ENCODE data around the gene NUDT5. TPM values are rescaled to one million over a fixed set of nuclear protein-coding genes. Genes with fewer than 3 reads are reported as not detected.
"Not testable (repeated sequence)": the region's sequence is repeated elsewhere in the genome, so short reads cannot be mapped to it uniquely, and the experiment has no call there.

Gene NUDT5
- total RNA-seq (2014; rRNA removed; shearing (Covaris generic)), result 110 and 120 TPM in 2 replicates
- polyA plus RNA-seq (2014; cell fraction: nucleus; rRNA removed), result 81.0 and 107 TPM in 2 replicates

DNA sequence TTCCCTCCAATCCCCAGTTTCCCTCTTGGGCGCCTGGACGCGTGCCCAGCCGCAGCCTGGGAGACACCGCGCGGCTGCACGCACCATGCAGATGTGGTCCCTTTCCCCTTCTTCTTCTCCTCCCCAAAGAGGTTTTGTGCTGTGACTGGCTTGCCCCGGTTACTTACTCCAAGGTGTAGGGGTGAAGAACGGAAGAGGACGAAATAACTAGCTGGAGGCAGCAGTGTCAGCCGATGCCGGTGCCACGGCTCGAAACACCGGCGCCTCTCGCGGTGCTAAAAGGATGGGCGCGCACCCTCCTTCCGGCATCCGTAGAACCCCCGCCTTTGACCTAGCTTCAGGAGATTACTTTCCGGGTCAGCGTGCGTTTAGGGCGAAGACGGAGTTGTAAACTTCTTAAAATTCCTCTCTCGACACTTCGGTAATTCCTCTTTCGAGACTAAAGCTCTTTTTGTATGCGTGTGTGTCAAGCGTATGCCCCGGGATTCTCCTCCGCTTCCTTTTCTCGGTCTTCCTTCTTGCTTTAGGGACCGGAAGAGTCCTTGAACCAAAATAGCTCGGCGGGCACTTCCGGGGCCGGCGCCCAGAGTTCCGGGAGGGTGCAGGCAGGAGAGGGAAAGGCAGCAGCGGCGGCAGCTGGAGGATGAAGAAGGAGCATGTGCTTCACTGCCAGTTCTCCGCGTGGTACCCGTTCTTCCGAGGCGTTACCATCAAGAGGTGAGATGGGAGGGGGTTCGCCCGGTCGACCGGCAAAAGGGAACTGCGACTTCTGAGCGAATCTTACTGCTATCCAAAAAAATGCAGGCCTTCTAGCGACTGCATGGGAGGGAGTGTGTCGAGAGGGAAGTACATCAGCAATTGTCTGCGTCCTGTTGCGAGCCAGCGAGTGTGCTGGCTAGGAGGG is at the start of gene NUDT5, which contains the start of gene CDC123:
NUDT5 (minus strand) TSS at position 289 of the 904 bp plus-strand sequence. CDS start 9,600 bp downstream, outside the sequence.
CDC123 (plus strand) TSS at position 586 of the 904 bp plus-strand sequence; CDS start at position 644, 58 bp downstream.
- peak; percentile 76 for DNase-seq (ENCODE audit: extremely low read depth, low read depth)

- no peak for DNase-seq (ENCODE audit: extremely low read depth, low read depth)
Measured at GRCh38 chr10:12243864-12244620, 48.4 kb upstream of the NUDT5 start.

- DNase-seq (ENCODE audit: extremely low read depth, low read depth), result no peak
Measured at GRCh38 chr10:12241810-12242529, 46.3 kb upstream of the NUDT5 start.

DNA sequence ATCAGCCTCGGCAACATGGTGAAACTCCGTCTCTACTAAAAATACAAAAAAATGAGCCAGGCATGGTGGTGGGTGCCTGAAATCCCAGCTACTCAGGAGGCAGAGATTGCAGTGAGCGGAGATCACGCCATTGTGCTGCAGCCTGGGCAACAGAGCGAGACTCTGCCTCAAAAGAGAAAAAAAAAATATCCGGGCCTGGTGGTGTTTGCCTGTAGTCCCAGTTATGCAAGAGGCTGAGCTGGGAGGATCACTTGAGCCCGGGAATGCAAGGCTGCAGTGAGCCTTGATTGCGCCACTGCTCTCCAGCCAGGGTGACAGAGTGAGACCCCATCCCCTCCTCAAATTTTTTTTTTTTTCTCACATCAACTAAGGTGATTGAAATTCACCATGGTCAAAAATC is 43.1 kb upstream of the NUDT5 start:
- DNase-seq (ENCODE audit: extremely low read depth, low read depth), result no peak

DNA sequence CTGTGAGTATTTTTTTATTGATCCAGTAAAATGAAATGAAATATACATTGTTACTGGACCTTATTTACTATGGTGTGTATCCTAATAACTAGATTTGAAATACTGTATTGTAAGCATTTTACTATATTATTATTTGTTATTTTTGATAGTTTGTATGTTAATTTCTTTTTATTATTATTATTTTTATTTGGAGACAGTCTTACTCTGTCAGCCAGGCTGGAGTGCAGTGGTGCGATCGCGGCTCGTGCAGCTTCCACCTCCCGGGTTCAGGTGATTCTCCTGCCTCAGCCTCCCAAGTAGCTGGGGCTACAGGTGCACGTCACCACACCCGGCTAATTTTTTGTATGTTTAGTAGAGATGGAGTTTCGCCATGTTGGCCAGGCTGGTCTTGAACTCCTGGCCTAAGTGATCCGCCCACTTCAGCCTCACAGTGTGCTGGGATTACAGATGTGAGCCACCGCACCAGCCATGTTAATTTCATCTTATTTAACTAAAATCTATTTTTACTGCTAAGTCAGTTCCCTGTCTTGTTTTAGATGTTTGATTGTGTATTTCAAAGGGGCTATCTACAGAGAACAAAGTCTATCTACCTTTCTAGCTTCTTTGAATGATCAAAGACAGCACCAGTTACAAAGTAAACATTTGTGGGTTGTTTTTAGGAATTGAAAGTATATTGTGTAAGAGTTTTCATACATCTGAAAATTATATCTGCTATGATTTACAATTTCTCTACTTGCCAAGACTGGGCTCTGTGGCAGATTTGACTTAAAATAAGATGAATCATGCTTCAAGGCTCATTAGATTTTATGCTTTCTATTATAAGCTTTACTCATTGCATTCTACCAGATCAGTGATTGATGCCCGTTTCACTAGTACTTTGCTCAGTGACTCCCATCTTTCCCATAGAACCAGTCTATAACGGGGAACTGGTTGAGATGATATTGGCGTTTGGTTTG is 41.9 kb upstream of the NUDT5 start:
- no peak for DNase-seq (ENCODE audit: extremely low read depth, low read depth)

- DNase-seq (ENCODE audit: extremely low read depth, low read depth), result no peak
Measured at GRCh38 chr10:12235796-12236195, 40.1 kb upstream of the NUDT5 start.

GRCh38 chr10:12235116-12235694 is 39.5 kb upstream of the NUDT5 start:
- DNase-seq (ENCODE audit: extremely low read depth, low read depth), result no peak

GRCh38 chr10:12234687-12235086 is 39.0 kb upstream of the NUDT5 start:
- DNase-seq (ENCODE audit: extremely low read depth, low read depth), result not testable (repeated sequence)

DNA sequence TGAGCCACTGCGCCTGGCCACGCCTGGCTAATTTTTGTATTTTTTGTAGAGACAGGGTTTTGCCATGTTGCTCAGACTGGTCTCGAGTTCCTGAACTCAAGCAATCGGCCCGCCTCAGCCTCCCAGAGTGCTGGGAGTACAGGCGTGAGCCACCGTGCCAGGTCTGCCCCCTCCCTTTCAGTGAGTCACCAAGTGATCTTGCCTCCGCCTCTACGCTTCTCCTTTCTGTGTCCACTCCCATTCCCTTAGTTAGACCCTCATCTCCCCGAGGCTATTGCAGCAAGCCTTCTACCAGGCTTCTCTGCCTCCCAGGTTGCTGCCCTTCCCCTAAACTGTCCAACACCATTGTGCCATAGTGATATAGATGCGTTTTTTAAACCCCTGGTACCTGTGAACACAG is 33.2 kb upstream of the NUDT5 start:
- DNase-seq (ENCODE audit: extremely low read depth, low read depth), result no peak

DNA sequence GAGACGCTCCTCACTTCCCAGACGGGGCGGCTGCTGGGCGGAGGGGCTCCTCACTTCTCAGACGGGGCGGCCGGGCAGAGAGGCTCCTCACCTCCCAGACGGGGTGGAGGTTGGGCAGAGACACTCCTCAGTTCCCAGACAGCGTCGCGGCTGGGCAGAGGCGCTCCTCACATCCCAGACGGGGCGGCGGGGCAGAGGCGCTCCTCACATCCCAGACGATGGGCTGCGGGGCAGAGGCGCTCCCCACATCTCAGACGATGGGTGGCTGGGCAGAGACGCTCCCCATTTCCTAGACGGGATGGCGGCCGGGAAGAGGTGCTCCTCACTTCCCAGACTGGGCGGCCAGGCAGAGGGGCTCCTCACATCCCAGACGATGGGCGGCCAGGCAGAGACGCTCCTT is 30.7 kb upstream of the NUDT5 start:
- DNase-seq (ENCODE audit: extremely low read depth, low read depth), result not testable (repeated sequence)

DNA sequence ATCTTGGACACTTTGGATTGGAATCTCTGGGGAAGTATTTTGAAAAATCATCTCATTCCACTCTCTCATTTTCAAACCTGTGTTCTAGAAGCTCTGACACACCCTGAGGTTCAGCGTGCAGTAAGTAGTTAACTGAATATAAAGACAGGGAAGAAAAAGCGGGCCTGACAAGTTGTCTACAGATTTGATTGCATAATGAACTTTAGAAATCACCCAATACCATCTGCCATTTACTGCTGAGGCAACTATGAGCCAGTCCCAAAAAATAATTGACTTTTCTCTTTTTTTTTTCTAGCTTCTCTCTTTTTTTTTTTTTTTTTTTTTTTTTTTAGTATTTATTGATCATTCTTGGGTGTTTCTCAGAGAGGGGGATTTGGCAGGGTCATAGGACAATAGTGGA is 29.8 kb upstream of the NUDT5 start:
- no peak for DNase-seq (ENCODE audit: extremely low read depth, low read depth)

- no peak for DNase-seq (ENCODE audit: extremely low read depth, low read depth)
Measured at GRCh38 chr10:12221323-12222298, 25.9 kb upstream of the NUDT5 start.

DNA sequence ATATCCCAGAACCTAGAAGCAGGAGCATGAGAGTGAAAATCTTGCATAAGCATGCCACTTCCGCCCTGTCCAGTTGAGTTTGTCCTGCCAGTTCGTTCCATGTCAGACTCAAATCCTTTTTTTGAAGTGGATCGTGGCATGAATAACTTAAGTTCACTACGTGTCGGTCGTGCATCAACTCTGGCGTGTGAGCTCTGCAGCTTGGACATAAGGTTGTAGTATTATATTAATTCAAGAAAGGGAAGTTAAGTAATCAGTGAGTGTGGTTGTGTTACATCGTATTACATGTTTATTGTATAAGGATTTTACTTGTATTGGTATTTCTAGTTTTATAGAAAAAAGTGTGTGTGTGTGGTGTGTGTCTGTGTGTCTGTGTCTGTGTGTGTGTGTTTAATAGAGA is 23.3 kb upstream of the NUDT5 start:
- no peak for DNase-seq (ENCODE audit: extremely low read depth, low read depth)

- DNase-seq (ENCODE audit: extremely low read depth, low read depth), result peak; percentile 16
Measured at GRCh38 chr10:12214763-12215218, 19.1 kb upstream of the NUDT5 start.

DNA sequence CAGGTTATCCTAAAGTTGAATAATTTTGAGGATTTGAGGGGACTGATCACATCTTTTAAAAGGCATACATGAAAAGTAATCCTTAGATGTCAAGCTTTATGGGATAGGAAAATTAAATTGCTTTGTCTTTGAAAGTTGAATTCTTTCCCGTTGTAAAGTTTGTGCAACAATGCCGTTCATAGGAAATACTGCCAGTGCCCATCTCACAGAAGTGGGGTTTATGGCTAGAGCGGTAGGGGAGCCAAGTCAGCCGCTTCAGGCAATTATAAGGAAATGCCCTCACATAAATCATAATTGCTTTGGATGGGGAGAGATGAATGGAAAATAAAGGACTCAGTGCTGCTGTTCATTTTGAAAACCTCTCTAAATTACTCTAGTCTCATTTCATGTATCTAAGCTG is 18.4 kb upstream of the NUDT5 start:
- no peak for DNase-seq (ENCODE audit: extremely low read depth, low read depth)

DNA sequence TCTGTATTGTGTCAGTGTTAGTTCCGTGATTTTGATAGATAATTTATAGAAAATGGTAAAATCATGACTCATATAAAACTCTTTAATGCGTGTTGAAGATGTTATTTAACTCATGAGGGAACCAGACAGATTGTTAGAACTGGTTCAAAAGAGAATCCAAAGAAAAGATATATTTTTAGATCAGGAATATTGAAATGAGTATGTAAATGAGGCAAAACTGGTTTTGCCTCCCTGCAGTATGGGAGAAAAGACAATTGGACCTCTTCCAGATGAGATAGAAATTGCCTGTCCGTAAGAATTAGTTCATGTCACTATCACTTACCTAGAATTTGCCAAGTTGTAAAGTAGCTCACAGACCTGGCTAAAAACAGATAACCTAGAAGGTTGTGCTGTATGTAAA is 17.9 kb upstream of the NUDT5 start:
- no peak for DNase-seq (ENCODE audit: extremely low read depth, low read depth)

GRCh38 chr10:12212454-12212853 is 16.8 kb upstream of the NUDT5 start:
- no peak for DNase-seq (ENCODE audit: extremely low read depth, low read depth)

GRCh38 chr10:12208460-12208859 is 12.8 kb upstream of the NUDT5 start:
- DNase-seq (ENCODE audit: extremely low read depth, low read depth), result no peak
